Fibroblast of pulmonary artery (primary cell): ENCODE measurements around the gene KIAA0930.
"Not testable (repeated sequence)": the region's sequence is repeated elsewhere in the genome, so short reads cannot be mapped to it uniquely, and the experiment has no call there.

Source experiments
- DNase-seq: peaks from one replicate; pipeline ENCODE4 v3.0.0-alpha.2; 2010; ENCODE audit warnings: low read depth
- H3K4me3 ChIP-seq: replicated peaks from 2 replicates; pipeline ENCODE4 v1.5.1; 2011; ENCODE audit warnings: low read depth, mild to moderate bottlenecking, control low read depth, low read length, moderate library complexity
- CTCF ChIP-seq: IDR thresholded peaks from 2 replicates; pipeline ENCODE4 v1.5.1; 2011; ENCODE audit warnings: mild to moderate bottlenecking, control low read depth, low read length, inconsistent platforms; ENCODE audit errors: missing control alignments

The KIAA0930 gene

GRCh38 chr22:45192701-45193187 is 48.0 kb downstream of the KIAA0930 start:
- no peak for TF ChIP-seq CTCF
- no peak for DNase-seq
- no peak overlapping the region for H3K4me3 ChIP-seq

GRCh38 chr22:45191746-45192145 is 48.9 kb downstream of the KIAA0930 start:
- not testable (repeated sequence) for DNase-seq, H3K4me3 ChIP-seq

GRCh38 chr22:45190202-45190872 is 50.4 kb downstream of the KIAA0930 start:
- no peak overlapping the region for H3K4me3 ChIP-seq
- no peak for TF ChIP-seq CTCF
- no peak for DNase-seq

- TF ChIP-seq CTCF = no peak
- no peak for DNase-seq
Observed at GRCh38 chr22:45188779-45189178, 51.9 kb downstream of the KIAA0930 start.

GRCh38 chr22:45187891-45188290 is 52.8 kb downstream of the KIAA0930 start:
- H3K4me3 ChIP-seq = no peak overlapping the region
- DNase-seq = no peak
- TF ChIP-seq CTCF = no peak

More at GRCh38 chr22:45188779-45189178, 51.9 kb downstream of the KIAA0930 start:
- no peak overlapping the region for H3K4me3 ChIP-seq

- DNase-seq = no peak
- H3K4me3 ChIP-seq = no peak overlapping the region
- no peak for TF ChIP-seq CTCF
Observed at GRCh38 chr22:45185718-45186514, 54.8 kb downstream of the KIAA0930 start.

GRCh38 chr22:45183974-45184373 is 56.7 kb downstream of the KIAA0930 start:
- no peak for TF ChIP-seq CTCF
- H3K4me3 ChIP-seq = no peak overlapping the region
- DNase-seq = no peak
